C4-2B (cell line): ENCODE data around the gene ATRNL1.

Experiments
- H3K27ac ChIP-seq: fragments of 450-650 bp; 2 replicates; pipeline ENCODE4 v1.5.1; 2017
- ZFX ChIP-seq: fragments of 450-650 bp; IDR thresholded peaks from 2 replicates; pipeline ENCODE4 v1.6.1; 2017
- TF ChIP-seq, protein P1 (sequence below): fragments of 450-650 bp; conservative IDR thresholded peaks from 2 replicates; pipeline ENCODE4 v1.5.1; 2017; ENCODE audit warnings: mild to moderate bottlenecking

Gene ATRNL1

DNA sequence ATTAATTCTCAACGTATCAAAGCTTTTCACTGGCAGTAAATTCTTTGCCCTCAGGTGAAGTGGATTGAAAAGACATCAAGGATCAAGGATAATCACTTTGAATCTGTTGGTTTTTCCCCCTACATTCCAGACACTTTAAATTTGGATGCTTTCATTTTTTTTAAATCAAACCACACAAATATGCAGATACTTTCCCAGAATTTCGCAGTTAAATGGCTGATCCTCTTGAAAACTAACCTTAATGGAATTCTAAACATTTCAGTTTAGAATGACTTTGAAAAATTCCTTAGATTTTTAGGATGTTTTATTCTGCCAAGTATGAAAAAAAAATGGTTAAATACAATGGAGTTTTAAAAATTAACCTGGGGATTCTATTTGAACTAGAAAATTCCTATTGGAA is 853.9 kb downstream of the ATRNL1 start:
- TF ChIP-seq, protein P1, sequence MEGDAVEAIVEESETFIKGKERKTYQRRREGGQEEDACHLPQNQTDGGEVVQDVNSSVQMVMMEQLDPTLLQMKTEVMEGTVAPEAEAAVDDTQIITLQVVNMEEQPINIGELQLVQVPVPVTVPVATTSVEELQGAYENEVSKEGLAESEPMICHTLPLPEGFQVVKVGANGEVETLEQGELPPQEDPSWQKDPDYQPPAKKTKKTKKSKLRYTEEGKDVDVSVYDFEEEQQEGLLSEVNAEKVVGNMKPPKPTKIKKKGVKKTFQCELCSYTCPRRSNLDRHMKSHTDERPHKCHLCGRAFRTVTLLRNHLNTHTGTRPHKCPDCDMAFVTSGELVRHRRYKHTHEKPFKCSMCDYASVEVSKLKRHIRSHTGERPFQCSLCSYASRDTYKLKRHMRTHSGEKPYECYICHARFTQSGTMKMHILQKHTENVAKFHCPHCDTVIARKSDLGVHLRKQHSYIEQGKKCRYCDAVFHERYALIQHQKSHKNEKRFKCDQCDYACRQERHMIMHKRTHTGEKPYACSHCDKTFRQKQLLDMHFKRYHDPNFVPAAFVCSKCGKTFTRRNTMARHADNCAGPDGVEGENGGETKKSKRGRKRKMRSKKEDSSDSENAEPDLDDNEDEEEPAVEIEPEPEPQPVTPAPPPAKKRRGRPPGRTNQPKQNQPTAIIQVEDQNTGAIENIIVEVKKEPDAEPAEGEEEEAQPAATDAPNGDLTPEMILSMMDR, result no peak
- TF ChIP-seq ZFX, result no peak

DNA sequence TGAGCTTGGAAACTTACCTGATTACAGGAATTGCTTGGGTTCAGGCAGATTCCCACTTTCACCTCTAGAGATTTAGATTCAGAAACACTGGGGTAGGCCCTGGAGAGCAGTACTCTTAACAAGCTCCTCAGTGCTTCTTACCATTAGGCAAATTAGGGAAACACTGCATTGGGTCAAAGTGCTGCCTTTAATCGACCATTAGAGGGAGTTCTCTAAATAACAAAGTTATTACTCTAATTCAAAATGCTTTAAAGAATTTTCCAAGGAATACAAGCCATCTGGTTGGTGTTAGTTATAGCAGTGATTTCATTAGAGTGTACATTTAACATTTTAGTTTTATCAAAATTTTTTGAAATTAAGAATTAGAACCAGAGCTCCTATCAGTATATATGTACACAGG is 855.3 kb downstream of the ATRNL1 start:
- TF ChIP-seq ZFX, result no peak
- TF ChIP-seq, protein P1, result peak; percentile 63
- H3K27ac ChIP-seq, result no peak overlapping the region

More for the DNA sequence above, 853.9 kb downstream of the ATRNL1 start:
- H3K27ac ChIP-seq, result no peak overlapping the region

DNA sequence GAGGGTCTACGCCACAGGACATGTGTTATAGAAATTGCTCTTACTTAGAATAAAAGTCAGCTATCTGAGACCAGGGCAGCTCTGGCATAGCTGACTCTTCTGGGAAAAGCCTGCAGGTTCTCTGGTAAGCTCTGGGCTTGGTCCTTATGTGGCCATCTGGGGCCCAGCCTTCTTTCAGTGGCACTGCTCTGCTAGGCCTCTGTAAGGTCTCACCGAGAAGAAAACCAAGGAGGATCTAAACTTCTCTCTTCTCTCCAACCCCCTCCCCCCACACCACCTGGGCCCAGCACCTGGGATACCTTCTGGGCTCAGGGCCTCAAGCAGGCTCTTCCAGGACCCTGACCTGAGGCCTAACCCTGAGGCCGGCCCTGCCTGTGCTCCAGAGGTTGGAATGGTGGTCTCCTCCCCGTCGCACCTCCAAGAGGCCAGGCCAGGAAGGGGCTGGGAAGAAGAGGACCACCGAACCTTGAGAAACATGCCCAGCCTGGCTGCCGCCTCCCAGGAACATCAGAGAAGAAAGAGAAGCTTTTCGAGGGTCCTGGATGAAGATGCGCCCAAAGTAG is 856.2 kb downstream of the ATRNL1 start:
- H3K27ac ChIP-seq, result no peak overlapping the region
- TF ChIP-seq, protein P1, result no peak
- no peak for TF ChIP-seq ZFX

DNA sequence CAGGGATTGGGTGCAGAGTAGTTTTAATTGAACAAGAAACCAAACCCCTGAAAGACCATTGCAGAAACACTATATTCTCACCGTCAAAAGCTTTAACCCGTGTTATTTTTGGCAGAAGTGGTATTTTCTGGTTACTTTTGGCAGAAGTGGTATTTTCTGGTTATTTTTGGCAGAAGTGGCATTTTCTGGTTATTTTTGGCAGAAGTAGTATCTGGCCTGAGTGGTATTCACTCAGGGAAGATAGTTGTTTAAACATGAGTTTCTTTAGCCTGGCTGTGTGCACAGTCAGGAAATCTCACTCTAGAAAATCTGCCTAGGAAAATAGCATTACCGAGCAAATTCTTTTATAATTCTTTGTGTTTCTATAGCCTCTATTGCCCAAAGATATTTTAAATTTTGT is 857.2 kb downstream of the ATRNL1 start:
- H3K27ac ChIP-seq, result no peak overlapping the region
- TF ChIP-seq, protein P1, result no peak
- TF ChIP-seq ZFX, result no peak

DNA sequence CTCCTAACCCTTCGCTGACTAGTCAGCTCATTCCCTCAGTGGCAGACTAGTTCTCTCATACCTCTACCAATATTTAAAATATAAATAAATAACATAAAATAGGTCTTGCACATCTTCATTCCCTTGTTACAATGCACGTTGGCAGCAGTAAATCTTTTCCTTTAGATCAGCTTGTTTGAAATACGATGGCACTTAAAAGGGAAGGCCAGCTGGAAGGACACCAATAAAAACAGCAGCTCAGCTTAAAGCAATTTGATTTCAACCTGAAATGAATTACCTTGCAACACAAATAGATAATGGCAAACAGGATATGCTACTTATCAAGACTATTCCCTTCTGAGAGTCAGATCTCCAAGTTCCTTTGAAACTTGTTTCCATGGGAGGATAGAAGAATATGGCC is 858.1 kb downstream of the ATRNL1 start:
- TF ChIP-seq ZFX, result no peak
- TF ChIP-seq, protein P1, result no peak

DNA sequence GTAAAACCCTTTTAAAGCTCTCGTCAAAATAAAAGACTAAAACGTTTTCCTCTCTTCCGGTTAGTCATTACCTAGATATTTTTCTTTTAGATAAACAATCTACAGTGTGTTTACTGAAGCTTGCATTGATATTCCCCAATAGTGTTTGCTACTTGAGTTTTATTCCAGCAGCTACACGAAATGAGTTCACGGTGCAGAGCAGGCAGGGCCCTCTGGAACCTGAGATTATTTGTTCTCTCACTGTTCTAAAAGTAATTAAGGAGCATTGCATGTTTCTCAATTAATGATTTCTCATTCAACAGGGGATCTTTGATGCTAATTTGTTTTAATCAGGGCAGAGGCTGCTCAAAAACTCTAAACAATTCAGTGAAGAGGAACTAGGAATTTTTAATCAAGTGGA is 860.1 kb downstream of the ATRNL1 start:
- no peak for TF ChIP-seq ZFX
- TF ChIP-seq, protein P1, result no peak

More for the DNA sequence above, 858.1 kb downstream of the ATRNL1 start:
- no peak overlapping the region for H3K27ac ChIP-seq

DNA sequence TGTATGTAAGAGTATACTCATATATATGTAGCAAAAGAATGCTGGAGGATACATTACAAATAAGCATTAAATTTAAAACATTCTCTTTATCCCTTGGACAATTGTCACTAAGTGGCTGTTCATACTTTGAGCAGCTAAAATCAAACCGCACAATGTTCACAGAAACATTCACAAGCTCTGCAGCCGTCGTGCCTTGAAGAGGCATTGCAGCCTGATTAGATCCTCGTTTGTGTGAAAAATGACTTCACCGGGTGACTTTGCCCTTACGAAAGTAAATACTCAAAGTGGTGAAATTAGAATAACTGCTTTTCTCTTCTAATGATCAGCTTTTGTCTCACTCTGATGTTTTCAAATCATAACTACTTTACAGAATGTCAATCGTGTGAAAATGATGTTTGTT is 860.8 kb downstream of the ATRNL1 start:
- TF ChIP-seq ZFX, result no peak
- TF ChIP-seq, protein P1, result no peak
- no peak overlapping the region for H3K27ac ChIP-seq

More for the DNA sequence above, 860.1 kb downstream of the ATRNL1 start:
- H3K27ac ChIP-seq, result no peak overlapping the region
